GM18873 (cell line): ENCODE measurements around the gene ENC1.

Experiments used
- ATAC-seq: cut with Tn5 transposase; IDR thresholded peaks from one replicate; pipeline ENCODE4 v1.9.1; 2021; ENCODE audit warnings: mild to moderate bottlenecking, moderate library complexity, moderate number of reproducible peaks; ENCODE audit not compliant: unreplicated experiment, low FRiP score

The ENC1 gene

DNA sequence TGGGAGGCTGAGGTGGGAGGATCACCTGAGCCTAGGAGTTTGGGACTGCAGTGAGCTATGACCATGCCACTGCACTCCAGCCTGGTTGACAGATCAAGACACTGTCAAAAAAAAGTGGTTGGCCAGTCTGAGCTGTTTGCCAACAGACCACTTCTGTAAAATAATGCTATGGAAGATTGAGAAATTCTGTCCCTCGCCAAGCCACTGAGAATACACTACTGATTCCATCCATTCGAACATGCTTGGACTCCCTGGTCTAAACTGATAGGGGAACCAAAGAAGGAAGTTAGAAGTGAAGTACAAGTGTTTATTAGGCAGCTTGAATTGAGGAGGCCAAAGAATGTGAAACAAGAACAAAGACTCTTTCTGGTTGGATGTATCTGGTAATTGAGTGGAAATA is 27.2 kb downstream of the ENC1 start:
- no peak for ATAC-seq

GRCh38 chr5:74612045-74612444 is 28.5 kb downstream of the ENC1 start:
- no peak for ATAC-seq

DNA sequence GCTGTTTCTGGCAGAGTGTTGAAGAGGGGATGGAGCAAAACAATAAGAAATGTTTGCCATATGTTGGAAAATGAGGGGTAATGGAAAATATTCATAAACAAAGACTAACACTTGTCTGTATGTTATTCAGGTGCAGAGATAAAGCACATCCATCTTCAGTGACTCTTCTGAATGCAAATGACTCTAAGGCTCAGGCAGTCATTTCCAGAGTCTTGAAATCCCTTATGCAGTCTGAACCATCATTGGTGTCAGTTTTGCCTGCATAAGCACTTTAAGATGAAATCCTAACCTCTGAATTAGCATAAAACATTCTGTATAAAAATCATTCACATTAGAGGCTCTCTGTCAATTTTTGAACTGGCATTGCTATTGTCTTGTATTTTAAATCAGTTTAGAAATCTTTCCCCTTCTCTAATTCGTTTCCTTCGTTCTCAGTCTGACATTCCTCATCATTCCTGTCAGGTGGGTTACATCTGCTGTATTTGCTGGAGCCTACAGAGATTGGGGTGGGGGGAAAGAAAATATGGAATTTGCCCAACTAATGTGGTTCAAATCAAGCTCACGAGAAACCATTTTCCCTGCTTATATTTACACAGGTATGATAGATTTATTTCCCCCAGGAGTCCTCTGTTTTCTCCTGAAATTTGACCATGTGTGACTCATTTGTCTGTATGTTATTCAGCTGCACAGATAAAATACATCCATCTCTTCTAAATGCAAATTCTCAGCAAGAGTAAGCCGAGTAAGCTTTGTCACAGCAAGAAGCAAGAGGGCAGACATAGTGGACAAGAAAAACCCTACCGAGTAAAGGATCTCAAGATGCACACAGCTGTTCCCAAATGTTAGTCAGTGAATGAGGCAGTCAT is 31.6 kb downstream of the ENC1 start:
- ATAC-seq = no peak

DNA sequence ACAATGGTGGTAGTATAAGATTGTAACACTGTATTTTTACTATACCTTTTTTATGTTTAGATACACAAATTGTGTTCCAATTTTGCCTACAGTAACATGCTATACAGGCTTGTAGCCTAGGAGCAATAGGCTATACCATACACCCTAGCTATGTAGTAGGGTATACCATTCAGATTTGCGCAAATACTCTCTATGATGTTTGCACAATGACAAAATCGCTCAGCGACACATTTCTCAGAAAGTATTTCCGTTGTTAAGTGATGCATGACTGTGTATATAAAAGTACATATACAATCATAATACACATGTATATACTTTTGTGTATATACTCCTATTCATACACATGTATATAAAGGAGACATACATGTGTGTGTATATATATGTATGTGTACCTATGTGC is 34.8 kb downstream of the ENC1 start:
- no peak for ATAC-seq

DNA sequence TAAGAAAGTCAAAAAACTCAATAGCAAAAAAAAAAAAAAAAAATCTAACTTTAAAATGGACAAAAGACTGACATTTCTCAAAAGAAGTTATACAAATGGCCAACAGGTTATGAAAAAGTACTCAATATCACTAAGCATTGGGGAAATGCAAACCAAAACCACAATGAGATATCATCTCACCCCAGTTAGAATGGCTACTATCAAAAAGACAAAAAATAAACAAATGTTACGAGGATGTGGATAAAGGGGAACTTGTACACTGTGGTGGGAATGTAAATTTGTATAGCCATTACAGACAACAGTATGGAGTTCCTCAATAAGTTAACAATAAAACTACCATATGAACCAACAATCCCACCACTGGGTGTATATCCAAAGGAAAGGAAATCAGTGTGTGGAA is 37.2 kb downstream of the ENC1 start:
- no peak for ATAC-seq

DNA sequence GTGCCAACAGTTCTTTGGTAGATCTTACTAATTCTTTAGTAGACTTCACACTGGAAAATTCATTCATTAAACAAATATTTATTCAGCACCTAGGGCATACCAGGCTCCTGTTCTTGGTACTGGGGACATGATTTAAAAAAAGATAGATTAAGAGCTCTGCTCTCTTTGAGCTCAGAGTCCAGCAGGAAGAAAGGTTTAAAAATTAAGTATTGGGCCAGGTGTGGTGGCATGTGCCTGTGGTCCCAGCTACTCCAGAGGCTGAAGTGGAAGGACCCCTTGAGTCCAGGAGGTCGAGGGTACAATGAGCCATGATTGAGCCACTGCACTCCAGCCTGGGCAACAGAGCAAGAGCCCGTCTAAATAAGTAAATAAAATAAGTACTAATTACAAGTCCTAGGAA is 41.4 kb downstream of the ENC1 start:
- ATAC-seq = no peak

DNA sequence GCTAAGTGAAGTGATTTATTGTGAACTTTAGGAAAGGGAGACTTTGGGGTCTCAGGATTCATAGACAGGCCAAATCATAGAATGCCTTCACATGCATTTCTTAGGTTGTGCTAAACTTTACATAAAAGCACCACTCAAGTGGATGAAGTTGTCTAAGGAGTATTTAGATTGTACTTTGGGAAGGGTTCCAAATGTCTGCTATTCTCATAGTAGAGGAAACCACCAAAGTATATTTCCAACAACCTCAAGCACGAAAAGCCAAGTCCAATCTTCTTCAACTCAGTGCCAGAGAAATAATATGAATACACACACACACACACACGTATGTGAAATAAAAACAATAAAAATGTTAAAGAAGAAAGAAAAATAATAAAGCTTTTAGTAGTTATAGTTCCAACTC is 41.8 kb downstream of the ENC1 start:
- ATAC-seq = no peak

DNA sequence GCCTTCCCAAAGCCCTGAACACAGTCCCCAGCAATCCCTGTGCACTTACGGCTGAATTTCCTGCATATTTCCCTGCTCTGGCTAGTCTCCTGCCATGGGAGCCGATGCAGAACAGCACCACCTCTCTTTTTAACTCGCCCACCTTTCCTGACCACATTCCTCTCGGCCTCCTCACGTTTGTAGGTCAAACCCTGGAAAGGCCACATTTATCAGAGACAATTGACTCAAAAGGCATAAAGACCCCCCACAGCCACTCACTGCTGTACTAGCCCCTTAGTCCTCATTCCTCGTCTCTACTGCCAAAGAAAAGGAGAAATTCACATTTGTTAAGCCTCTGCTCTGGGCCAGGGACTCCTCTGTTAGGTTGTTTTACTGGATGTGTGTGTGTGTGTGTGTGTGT is 43.6 kb downstream of the ENC1 start:
- no peak for ATAC-seq

DNA sequence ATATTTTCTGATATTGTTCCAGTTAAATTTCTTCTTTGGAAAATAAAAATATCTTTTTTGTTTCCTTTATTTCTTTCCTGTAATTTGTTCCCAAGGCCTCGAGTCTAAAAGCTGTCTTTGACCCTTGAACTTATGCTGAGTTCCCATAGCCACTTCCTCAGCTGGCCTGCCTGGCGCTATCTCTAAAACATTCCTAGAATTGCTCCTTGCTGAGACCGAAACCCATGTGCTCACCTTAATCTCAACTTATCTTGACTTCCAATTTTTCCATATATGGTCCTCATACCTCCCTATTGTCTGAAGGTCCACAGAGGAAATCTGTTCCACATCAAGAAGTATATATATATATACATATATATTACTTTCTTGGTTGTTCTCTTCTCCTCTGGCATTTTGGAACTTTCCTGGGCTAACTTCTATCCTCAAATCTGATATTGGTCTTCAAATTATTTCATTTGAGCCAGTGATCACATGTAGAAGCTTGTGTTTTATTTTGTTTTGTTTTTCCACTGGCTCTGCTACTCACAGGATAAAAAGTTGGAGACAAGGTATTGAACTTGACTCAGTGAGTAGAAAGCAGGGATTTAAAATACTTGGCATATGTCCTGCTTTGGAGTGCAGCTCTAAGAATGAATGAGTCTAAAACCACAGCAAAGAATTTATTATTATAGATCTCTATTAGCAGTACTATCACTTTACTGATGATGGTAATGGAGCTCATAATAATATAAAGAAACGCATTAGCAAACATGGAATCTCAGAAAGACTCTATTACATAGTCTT is 45.2 kb downstream of the ENC1 start:
- ATAC-seq = no peak

GRCh38 chr5:74594137-74595040 is 46.1 kb downstream of the ENC1 start:
- ATAC-seq = no peak

GRCh38 chr5:74589204-74590056 is 51.1 kb downstream of the ENC1 start:
- ATAC-seq = no peak

- no peak for ATAC-seq
These were observed 52.1 kb downstream of the ENC1 start for GRCh38 chr5:74588415-74588814.

- no peak for ATAC-seq
These were observed 52.6 kb downstream of the ENC1 start for GRCh38 chr5:74587890-74588289.

- ATAC-seq = no peak
These were observed 53.2 kb downstream of the ENC1 start for GRCh38 chr5:74587300-74587699.

DNA sequence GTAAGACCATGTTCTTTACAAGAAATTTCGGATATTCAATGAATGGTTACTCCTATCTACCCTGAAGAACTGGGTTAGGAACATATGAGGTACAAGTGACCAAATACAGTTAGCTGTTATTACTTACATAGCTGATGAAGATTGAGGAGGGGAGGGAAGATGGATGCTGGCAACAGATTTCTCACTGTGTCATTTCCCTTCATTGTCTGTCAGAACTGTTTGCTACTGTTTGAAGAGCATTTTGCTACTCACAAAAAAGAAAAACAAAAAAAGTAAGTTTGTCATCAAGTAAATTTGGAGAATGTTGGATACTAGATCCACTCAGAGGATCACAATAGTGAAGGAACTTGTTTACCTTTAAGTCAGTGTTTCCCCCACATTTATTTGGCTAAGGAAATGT is 53.7 kb downstream of the ENC1 start:
- no peak for ATAC-seq

GRCh38 chr5:74582853-74583252 is 57.7 kb downstream of the ENC1 start:
- no peak for ATAC-seq

DNA sequence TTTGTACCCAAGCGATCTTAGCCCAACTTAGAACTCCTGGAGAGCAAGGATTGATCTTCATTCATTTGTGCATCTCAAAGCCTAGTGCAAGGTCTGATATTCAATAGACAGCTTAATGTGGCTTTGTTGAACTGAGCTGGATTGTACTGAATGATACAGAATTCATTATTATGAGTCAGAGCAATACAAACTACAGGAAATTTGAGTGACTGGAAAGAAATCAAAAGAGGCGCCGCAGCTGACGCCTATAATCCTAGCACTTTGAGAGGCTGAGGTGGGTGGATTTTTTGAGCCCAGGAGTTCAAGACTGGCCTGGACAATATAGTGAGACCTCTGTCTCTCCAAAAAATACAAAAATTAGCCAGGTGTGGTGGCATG is 58.6 kb downstream of the ENC1 start:
- ATAC-seq = no peak

DNA sequence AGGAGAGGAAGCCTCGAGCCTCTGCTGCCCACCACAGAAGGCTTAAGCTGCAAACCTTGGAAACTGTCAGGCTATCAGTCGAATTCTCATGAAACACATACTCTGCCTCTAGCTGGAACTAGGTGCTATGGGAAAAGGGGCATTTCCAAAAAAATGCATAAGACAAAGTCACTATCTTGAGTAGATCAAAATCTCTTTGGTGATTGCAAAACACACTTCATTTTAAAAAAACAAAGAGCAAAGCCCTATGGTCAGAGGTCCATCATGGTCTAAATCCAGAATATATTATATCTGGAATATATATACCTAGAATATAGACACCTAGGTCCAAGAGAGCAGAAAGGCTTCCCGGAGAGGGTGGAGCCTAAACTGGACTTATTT is 59.8 kb downstream of the ENC1 start:
- no peak for ATAC-seq

- peak; percentile 57 for ATAC-seq
These were observed 61.3 kb downstream of the ENC1 start for GRCh38 chr5:74579215-74579614.
